ENCODE measurements around the gene SPATA1.
A peak's percentile ranks its signal among the peaks of the same experiment; 100 is the strongest.

SPATA1 gene

GRCh38 chr1:84493747-84494146 is 12.4 kb upstream of the SPATA1 start:
- DNase-seq (ENCODE audit: low read depth, low spot score): no peak
- TF ChIP-seq CTCF (IDR thresholded peaks at IDR 0.05; ENCODE audit: insufficient read depth, low read length, missing control alignments): no peak
- CTCF ChIA-PET: interaction anchor here (1.0 to 1.2 kb wide), 2 partner anchors 260 to 279 kb away, joined by 3 to 4 read pairs; no protein-coding TSS in a partner anchor
- POLR2A ChIA-PET: no interaction called here
- H3K4me3 ChIP-seq (ENCODE audit: low read depth, low read length): no peak overlapping the region

GRCh38 chr1:84496498-84496897 is 9.7 kb upstream of the SPATA1 start:
- POLR2A ChIA-PET: interaction anchor here (1.7 kb wide), 1 partner anchor 10 kb away, joined by 5 read pairs; the partner anchor contains the start of genes GNG5 and SPATA1

GRCh38 chr1:84497631-84498275 is 8.4 kb upstream of the SPATA1 start:
- CTCF ChIA-PET: interaction anchor here (1.3 kb wide), 1 partner anchor 122 kb away, joined by 5 read pairs; no protein-coding TSS in a partner anchor
- no peak overlapping the region for H3K4me3 ChIP-seq (ENCODE audit: low read depth, low read length)
- TF ChIP-seq CTCF (IDR thresholded peaks at IDR 0.05; ENCODE audit: insufficient read depth, low read length, missing control alignments): no peak
- POLR2A ChIA-PET: no interaction called here
- DNase-seq (ENCODE audit: low read depth, low spot score): no peak

More at GRCh38 chr1:84496498-84496897, 9.7 kb upstream of the SPATA1 start:
- TF ChIP-seq CTCF (IDR thresholded peaks at IDR 0.05; ENCODE audit: insufficient read depth, low read length, missing control alignments): no peak
- CTCF ChIA-PET: interaction anchor here (0.9 kb wide), 1 partner anchor 355 kb away, joined by 3 read pairs; no protein-coding TSS in a partner anchor
- H3K4me3 ChIP-seq (ENCODE audit: low read depth, low read length): no peak overlapping the region
- no peak for DNase-seq (ENCODE audit: low read depth, low spot score)

- DNase-seq (ENCODE audit: low read depth, low spot score): no peak
- no peak for TF ChIP-seq CTCF (IDR thresholded peaks at IDR 0.05; ENCODE audit: insufficient read depth, low read length, missing control alignments)
- no peak overlapping the region for H3K4me3 ChIP-seq (ENCODE audit: low read depth, low read length)
- POLR2A ChIA-PET: no interaction called here
- CTCF ChIA-PET: interaction anchor here (1.5 to 1.7 kb wide), 3 partner anchors 101 to 255 kb away, joined by 4 to 14 read pairs (median 6); no protein-coding TSS in a partner anchor
Observed at GRCh38 chr1:84502927-84503326, 3.3 kb upstream of the SPATA1 start.

GRCh38 chr1:84504580-84505492 is 1.4 kb upstream of the SPATA1 start:
- CTCF ChIA-PET: interaction anchor here (0.8 to 1.7 kb wide), 6 partner anchors 66 to 431 kb away, joined by 3 to 14 read pairs (median 4); no protein-coding TSS in a partner anchor
- POLR2A ChIA-PET: interaction anchor here (0.7 to 1.7 kb wide), 5 partner anchors 69 to 414 kb away, joined by 3 to 8 read pairs (median 5); partner anchors contain the start of gene CTBS
- H3K4me3 ChIP-seq (ENCODE audit: low read depth, low read length): peak overlapping the region; percentile 92
- TF ChIP-seq CTCF (IDR thresholded peaks at IDR 0.05; ENCODE audit: insufficient read depth, low read length, missing control alignments): peak; percentile 29
- peak; percentile 47 for DNase-seq (ENCODE audit: low read depth, low spot score)

All from AG04449 (cell line).